ENCODE data around the gene PSMB7. TPM values are rescaled to one million over a fixed set of nuclear protein-coding genes. Genes with fewer than 3 reads are reported as not detected.
A peak's percentile ranks its signal among the peaks of the same experiment; 100 is the strongest.

The PSMB7 gene
- total and polyA plus RNA-seq, 2 of the 13 experiments (the other 11 are each of a cell fraction or from before 2014, with no cell fraction given) = 259 to 291 TPM

GRCh38 chr9:124414612-124415011, 630 bp downstream of the PSMB7 start (continued):
- TF ChIP-seq ARNT (IDR thresholded peaks at IDR 0.05) = no peak
- TF ChIP-seq ZNF782 (CRISPR knock-in tag; IDR thresholded peaks at IDR 0.05; ENCODE audit: borderline replicate concordance) = no peak
- 0 out of 2 replicates have a peak, but pooled peaks have one; percentile 2 for TF ChIP-seq ZNF740 (CRISPR knock-in tag; IDR thresholded peaks at IDR 0.05)
- TF ChIP-seq BRF2 (CRISPR knock-in tag; IDR thresholded peaks at IDR 0.05) = no peak
- TF ChIP-seq KAT7 (CRISPR knock-in tag; IDR thresholded peaks at IDR 0.05; ENCODE audit: borderline replicate concordance) = 0 out of 2 replicates have a peak, but pooled peaks have one; percentile 14
- no peak for TF ChIP-seq ARHGAP35 (CRISPR knock-in tag; IDR thresholded peaks at IDR 0.05; ENCODE audit: borderline replicate concordance)
- TF ChIP-seq CCAR2 (optimal IDR thresholded peaks at IDR 0.05; ENCODE audit: low read depth, low read length) = no peak
- TF ChIP-seq BRCA1 (CRISPR knock-in tag; IDR thresholded peaks at IDR 0.05) = 0 out of 2 replicates have a peak, but pooled peaks have one; percentile 0
- TF ChIP-seq ZNF576 (CRISPR knock-in tag; IDR thresholded peaks at IDR 0.05) = no peak
- 0 out of 2 replicates have a peak, but pooled peaks have one; percentile 18 for TF ChIP-seq ISX (CRISPR knock-in tag; conservative IDR thresholded peaks at IDR 0.05)
- 0 out of 2 replicates have a peak, but pooled peaks have one; percentile 11 for TF ChIP-seq ZFP90 (CRISPR knock-in tag; IDR thresholded peaks at IDR 0.05; ENCODE audit: borderline replicate concordance)
- no peak for TF ChIP-seq ZNF589 (CRISPR knock-in tag; conservative IDR thresholded peaks at IDR 0.05)
- no peak for TF ChIP-seq ATF6 (CRISPR knock-in tag; conservative IDR thresholded peaks at IDR 0.05)
- TF ChIP-seq NFRKB (IDR thresholded peaks at IDR 0.05) = no peak
- TF ChIP-seq SP140L (CRISPR knock-in tag; IDR thresholded peaks at IDR 0.05; ENCODE audit: borderline replicate concordance) = no peak
